ENCODE measurements around the gene C11orf68. TPM values are rescaled to one million over a fixed set of nuclear protein-coding genes. Genes with fewer than 3 reads are reported as not detected.

The C11orf68 gene
- total RNA-seq, 1 donor from 2014 or later, result 24.7 TPM

DNA sequence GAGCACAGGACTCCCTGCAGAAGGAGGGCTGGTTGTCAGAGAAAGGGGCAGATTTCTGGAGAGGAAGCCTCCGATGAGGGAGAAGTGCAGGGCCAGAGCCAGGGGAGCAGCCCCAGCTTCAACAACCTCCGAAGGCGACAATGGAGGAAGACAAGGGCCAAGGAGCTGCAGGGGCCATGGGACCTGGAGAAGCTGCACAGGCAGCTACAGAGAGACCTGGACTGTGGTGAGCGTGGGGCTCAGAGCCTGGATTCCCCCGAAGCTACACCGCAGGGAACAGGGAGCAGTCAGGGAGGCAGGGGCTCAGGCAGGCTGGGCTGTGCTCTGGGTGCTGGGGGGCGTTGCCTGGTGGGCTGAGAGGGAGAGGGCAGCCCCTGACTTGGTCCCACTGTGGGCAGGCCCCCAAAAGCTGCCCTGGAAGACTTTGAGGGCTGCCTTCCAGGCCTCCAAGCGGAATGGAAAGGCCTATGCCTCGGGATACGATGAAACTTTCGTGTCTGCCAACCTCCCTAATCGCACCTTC, 28.8 kb upstream of the C11orf68 start:
- Mint-ChIP-seq H3K4me1 (ENCODE audit: low read depth, unreplicated experiment) (no peaks in the 10 kb centered on the region), H3K9me3 (ENCODE audit: unreplicated experiment) (peaks cover 2% of the 10 kb centered on the region), H3K4me3 (ENCODE audit: unreplicated experiment) (no peak overlapping the region), H3K27ac (ENCODE audit: unreplicated experiment) (no peak overlapping the region), H3K27me3 (ENCODE audit: unreplicated experiment) (peaks cover 6% of the 10 kb centered on the region), H3K36me3 (ENCODE audit: unreplicated experiment) (no peaks in the 10 kb centered on the region)
- DNase-seq, result no peak
- TF ChIP-seq, protein P1, sequence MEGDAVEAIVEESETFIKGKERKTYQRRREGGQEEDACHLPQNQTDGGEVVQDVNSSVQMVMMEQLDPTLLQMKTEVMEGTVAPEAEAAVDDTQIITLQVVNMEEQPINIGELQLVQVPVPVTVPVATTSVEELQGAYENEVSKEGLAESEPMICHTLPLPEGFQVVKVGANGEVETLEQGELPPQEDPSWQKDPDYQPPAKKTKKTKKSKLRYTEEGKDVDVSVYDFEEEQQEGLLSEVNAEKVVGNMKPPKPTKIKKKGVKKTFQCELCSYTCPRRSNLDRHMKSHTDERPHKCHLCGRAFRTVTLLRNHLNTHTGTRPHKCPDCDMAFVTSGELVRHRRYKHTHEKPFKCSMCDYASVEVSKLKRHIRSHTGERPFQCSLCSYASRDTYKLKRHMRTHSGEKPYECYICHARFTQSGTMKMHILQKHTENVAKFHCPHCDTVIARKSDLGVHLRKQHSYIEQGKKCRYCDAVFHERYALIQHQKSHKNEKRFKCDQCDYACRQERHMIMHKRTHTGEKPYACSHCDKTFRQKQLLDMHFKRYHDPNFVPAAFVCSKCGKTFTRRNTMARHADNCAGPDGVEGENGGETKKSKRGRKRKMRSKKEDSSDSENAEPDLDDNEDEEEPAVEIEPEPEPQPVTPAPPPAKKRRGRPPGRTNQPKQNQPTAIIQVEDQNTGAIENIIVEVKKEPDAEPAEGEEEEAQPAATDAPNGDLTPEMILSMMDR (IDR thresholded peaks at IDR 0.05; ENCODE audit: partially characterized antibody, unreplicated experiment), result no peak

DNA sequence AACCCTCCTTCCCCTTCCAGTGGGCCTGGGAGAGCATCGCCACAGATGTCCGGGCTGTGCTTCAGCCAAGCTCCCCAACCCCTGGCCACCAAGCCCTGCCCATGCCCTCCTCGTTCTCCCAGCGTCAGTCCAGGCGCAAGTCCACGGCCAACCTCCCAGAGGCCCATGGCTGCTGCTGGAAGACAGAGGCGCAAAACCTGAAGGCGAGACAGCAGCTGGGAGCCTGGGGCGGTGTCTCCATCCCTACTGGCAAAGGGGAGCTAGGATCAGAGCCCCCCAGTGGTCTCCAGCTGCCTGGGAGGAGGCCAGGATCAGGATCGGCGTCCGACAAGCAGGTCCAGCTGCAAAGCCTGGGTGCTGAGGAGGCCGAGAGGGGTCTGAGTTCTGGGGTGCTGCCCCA, 28.3 kb upstream of the C11orf68 start:
- no peak for DNase-seq
- no peaks in the 10 kb centered on the region for H3K36me3 Mint-ChIP-seq (ENCODE audit: unreplicated experiment)
- H3K27me3 Mint-ChIP-seq (ENCODE audit: unreplicated experiment), result peaks cover 8% of the 10 kb centered on the region
- peaks cover 4% of the 10 kb centered on the region for H3K9me3 Mint-ChIP-seq (ENCODE audit: unreplicated experiment)
- H3K4me1 Mint-ChIP-seq (ENCODE audit: low read depth, unreplicated experiment), result no peaks in the 10 kb centered on the region
- no peak overlapping the region for H3K4me3 Mint-ChIP-seq (ENCODE audit: unreplicated experiment)
- no peak overlapping the region for H3K27ac Mint-ChIP-seq (ENCODE audit: unreplicated experiment)
- TF ChIP-seq, protein P1 (IDR thresholded peaks at IDR 0.05; ENCODE audit: partially characterized antibody, unreplicated experiment), result no peak

DNA sequence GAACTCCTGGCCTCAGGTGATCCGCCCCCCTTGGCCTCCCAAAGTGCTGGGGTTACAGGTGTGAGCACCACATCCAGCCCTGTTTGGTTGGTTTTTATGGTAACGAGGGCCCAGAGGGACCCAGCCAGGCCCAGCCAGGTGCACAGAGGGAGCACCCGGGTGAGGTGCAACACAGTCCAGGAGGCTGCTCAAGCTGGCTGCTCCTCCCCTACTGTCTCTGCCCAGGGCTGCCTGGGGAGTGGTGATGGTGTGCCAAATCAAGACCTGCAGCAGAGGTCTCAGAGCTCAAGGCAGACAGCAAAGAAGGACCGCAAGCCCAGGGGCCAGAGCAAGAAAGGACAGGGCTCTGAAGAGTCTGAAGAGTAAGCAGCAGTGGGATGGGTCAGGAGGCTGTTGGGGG, 27.8 kb upstream of the C11orf68 start:
- TF ChIP-seq, protein P1 (IDR thresholded peaks at IDR 0.05; ENCODE audit: partially characterized antibody, unreplicated experiment), result no peak
- Mint-ChIP-seq H3K9me3 (ENCODE audit: unreplicated experiment) (peaks cover 4% of the 10 kb centered on the region), H3K27ac (ENCODE audit: unreplicated experiment) (no peak overlapping the region), H3K36me3 (ENCODE audit: unreplicated experiment) (no peaks in the 10 kb centered on the region), H3K4me1 (ENCODE audit: low read depth, unreplicated experiment) (no peaks in the 10 kb centered on the region), H3K4me3 (ENCODE audit: unreplicated experiment) (no peak overlapping the region), H3K27me3 (ENCODE audit: unreplicated experiment) (peaks cover 8% of the 10 kb centered on the region)
- no peak for DNase-seq

DNA sequence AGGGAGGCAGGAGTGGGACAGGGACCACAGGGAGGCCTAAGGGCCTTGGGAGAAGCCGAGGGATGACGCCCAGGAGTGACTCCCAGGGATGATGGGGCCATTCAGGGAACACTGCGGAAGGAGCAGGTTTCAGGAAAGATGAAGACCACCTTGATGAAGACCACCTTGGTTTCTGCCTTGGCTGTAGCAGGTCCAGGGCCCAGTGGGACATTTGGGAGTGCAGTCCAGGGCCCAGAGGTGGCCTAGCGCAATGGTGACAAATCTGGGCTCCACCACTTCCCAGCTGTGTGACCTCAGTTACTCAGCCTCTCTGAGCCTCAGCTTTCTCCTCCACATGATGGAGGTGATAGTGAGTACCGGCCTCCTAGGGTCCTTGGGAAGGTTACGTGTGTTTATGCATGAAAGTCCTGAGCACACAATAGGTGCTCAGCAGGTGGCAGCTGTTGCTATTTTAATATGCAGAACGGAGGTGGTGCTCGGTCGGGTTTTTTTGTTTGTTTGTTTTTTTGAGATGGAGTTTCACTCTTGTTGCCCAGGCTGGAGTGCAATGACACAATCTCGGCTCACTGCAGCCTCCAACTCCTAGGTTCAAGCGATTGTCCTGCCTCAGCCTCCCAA, 27.2 kb upstream of the C11orf68 start:
- TF ChIP-seq, protein P1 (IDR thresholded peaks at IDR 0.05; ENCODE audit: partially characterized antibody, unreplicated experiment), result no peak
- Mint-ChIP-seq H3K9me3 (ENCODE audit: unreplicated experiment) (peaks cover 7% of the 10 kb centered on the region), H3K27ac (ENCODE audit: unreplicated experiment) (no peak overlapping the region), H3K4me1 (ENCODE audit: low read depth, unreplicated experiment) (no peaks in the 10 kb centered on the region), H3K4me3 (ENCODE audit: unreplicated experiment) (no peak overlapping the region), H3K36me3 (ENCODE audit: unreplicated experiment) (no peaks in the 10 kb centered on the region), H3K27me3 (ENCODE audit: unreplicated experiment) (peaks cover 8% of the 10 kb centered on the region)
- DNase-seq, result no peak

DNA sequence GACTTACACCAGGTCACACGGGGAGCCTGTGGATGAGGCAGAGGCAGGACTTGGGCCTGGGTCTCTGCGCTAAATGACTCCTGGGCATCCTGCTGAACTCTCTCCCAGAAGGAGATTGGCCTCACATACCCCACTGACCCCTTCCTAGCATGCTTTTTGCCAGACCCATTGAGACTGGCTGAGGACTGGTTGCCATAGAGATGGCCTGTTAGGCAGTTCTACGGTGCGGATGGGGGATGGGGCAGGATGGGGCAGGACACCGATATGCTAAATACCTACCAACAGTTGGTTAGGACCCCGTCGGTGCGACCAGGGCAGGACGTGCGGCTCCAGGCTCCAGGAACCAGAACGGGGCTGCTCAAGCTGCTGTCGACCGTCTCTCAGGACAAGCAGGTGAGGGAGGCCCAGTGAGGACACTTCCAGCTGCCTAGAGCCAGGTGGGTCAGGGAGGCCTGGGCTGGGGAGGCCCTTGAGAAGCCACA, 26.6 kb upstream of the C11orf68 start, which contains the start of gene TSGA10IP:
TSS of gene TSGA10IP (plus strand) at position 51 of the 482 bp plus-strand sequence. CDS start at position 247, 196 bp downstream.
- Mint-ChIP-seq H3K36me3 (ENCODE audit: unreplicated experiment) (no peaks in the 10 kb centered on the region), H3K4me3 (ENCODE audit: unreplicated experiment) (no peak within 1 kb of the TSS), H3K27ac (ENCODE audit: unreplicated experiment) (no peak within 1 kb of the TSS), H3K27me3 (ENCODE audit: unreplicated experiment) (peaks cover 8% of the 10 kb centered on the region), H3K9me3 (ENCODE audit: unreplicated experiment) (peaks cover 7% of the 10 kb centered on the region), H3K4me1 (ENCODE audit: low read depth, unreplicated experiment) (no peaks in the 10 kb centered on the region)
- TF ChIP-seq, protein P1 (IDR thresholded peaks at IDR 0.05; ENCODE audit: partially characterized antibody, unreplicated experiment), result no peak
- no peak for DNase-seq
